OCI-M2 (cell line): ENCODE data around the gene IFT52.

Experiments used
- DNase-seq: peaks from one replicate; lab custom pipeline; 2025; ENCODE audit not compliant: unreplicated experiment; lab: John Stamatoyannopoulos, UW

IFT52 gene

DNA sequence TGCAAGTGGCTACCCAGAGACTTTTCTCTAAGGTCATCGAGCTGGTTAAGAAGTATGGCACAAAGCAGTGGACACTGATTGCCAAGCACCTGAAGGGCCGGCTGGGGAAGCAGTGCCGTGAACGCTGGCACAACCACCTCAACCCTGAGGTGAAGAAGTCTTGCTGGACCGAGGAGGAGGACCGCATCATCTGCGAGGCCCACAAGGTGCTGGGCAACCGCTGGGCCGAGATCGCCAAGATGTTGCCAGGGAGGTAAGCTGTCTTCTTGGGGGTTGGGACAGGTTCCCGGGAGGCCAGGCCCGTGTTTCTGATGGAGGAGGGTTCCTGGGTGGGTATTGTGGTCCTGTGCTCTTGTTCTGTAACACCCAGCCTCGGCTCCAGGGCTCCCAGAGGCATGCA is 96.1 kb downstream of the IFT52 start:
- DNase-seq: no peak

DNA sequence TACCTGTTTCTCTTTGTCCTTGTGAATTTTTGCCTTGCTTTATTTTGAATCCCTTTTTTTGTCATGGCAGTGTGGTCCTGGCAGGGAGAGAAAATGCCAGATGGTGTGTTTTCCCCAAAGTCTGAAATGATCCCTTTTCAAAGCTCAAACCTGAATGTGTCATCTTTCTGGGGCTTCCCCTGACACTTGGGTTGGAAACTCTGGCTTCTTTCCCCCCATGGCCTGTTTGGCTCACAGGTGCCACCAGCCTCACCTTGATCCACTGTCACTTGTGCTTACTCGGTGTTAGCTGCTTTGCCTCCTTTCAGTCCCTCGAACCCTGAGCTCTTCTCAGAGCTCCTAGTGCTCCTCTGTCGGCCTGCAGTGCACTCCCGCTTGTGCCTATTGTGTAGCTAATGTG is 98.4 kb downstream of the IFT52 start:
- DNase-seq: no peak

DNA sequence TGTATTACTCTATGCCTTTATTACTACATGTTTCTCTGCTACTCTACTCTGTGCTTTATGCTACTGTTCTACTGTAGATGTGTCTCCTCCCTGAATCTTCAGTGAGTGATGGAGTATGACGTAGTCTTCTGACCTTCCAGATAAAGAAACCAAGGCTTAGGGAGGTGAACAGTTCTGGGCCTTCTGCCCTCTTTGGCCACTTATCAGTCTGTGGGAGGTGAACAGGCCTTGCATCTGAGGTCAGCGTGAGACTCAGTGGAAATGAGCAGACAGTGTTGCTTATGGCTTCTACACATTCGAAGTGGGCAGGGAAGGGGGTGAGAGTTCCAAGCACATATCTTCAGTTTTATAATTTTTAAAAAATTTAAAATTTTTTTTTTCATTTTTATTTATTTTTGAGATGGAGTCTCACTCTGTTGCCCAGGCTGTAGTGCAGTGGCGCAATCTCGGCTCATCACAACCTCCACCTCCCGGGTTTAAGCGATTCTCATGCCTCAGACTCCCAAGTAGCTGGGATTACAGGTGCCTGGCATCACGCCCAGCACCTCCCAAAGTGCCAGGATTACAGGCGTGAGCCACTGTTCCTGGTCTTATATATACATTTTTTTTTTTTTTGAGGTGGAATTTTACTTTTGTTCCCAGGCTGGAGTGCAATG is 100.3 kb downstream of the IFT52 start:
- DNase-seq: no peak

DNA sequence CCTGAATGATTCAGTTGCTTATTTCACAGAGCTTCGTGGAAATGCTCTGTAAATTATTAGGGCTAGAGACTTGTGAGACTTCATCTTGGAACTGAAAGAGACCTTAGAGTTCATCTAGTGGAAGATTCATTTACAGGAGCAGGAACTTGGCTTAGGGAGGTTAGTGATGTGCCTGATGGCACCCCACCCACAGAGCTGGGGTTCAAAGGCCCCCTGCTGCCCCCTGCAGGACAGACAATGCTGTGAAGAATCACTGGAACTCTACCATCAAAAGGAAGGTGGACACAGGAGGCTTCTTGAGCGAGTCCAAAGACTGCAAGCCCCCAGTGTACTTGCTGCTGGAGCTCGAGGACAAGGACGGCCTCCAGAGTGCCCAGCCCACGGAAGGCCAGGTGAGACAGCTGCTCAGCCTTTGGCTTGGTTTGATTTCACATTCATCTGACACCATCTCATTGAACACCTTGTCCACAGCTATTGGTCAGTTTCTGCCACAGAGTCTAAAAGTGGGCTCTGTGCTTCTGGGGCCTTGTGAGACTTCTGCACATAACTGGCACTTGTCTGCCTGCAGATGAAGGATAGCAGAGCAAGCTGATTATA is 101.3 kb downstream of the IFT52 start:
- no peak for DNase-seq

DNA sequence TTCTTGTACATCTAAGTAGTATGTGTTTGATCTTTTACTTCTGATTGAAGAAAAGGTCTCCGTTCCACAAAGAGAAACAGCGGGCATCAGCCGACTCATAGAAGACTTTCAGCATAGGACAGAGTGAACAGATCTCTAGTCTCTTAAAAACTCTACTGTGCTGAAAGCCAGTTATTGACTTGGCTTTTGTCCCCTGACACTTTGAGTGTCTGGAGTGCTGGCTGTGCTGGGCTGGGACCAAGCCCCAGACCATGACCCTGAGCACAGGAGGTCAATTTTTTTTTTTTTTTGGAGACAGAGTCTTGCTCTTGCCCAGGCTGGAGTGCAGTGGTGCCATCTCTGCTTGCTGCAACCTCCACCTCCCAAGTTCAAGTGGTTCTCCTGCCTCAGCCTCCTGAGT is 104.0 kb downstream of the IFT52 start:
- DNase-seq: no peak

DNA sequence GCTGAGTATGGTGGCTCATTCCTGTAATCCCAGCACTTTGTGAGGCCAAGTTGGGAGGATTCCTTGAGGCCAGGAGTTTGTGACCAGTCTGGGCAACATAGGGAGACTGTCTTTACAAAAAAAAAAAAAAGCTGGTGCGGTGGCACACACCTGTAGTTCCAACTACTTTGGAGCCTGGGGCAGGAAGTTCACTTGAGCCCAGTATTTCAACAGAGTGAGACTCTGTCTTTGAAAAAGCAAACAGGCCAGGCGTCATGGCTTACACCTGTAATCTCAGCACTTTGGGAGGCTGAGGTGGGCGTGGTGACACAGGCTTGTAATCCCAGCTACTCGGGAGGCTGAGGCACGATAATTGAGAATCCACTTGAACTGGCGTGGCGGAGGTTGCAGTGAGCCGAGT is 104.8 kb downstream of the IFT52 start:
- no peak for DNase-seq
